ENCODE results near the gene NAALADL2. TPM values are rescaled to one million over a fixed set of nuclear protein-coding genes. Genes with fewer than 3 reads are reported as not detected.

The NAALADL2 gene
- polyA plus RNA-seq, 1 experiment: 6.3 TPM

GRCh38 chr3:174854987-174855386 lies 4.1 kb upstream of the NAALADL2 start:
- POLR2A ChIA-PET: interaction anchor here (0.7 kb wide), 1 partner anchor 14 kb away, joined by 8 read pairs; no protein-coding TSS in a partner anchor
- TF ChIP-seq CTCF (IDR thresholded peaks at IDR 0.05; ENCODE audit: low read depth, low read length): no peak

GRCh38 chr3:174857301-174857700 lies 1.8 kb upstream of the NAALADL2 start:
- TF ChIP-seq CTCF (IDR thresholded peaks at IDR 0.05; ENCODE audit: low read depth, low read length): no peak
- Histone ChIP-seq H3K27ac (ENCODE audit: low read depth, low read length) (no peak overlapping the region), H3K27me3 (ENCODE audit: control insufficient read depth, insufficient read depth, low read length) (no peaks in the 10 kb centered on the region), H3K4me3 (ENCODE audit: low read depth, low read length) (no peak overlapping the region), H3K9me3 (ENCODE audit: control insufficient read depth, insufficient read depth, low read length) (no peaks in the 10 kb centered on the region)
- ChIA-PET CTCF (no interaction called here), POLR2A (no interaction called here)
- DNase-seq (ENCODE audit: low read depth, low spot score): no peak

More at GRCh38 chr3:174854987-174855386, 4.1 kb upstream of the NAALADL2 start:
- CTCF ChIA-PET: no interaction called here
- no peak for DNase-seq (ENCODE audit: low read depth, low spot score)
- Histone ChIP-seq H3K9me3 (ENCODE audit: control insufficient read depth, insufficient read depth, low read length) (no peaks in the 10 kb centered on the region), H3K27me3 (ENCODE audit: control insufficient read depth, insufficient read depth, low read length) (no peaks in the 10 kb centered on the region), H3K27ac (ENCODE audit: low read depth, low read length) (no peak overlapping the region), H3K4me3 (ENCODE audit: low read depth, low read length) (no peak overlapping the region)

- H3K9me3 ChIP-seq (ENCODE audit: control insufficient read depth, insufficient read depth, low read length): no peaks in the 10 kb centered on the region
- no peaks in the 10 kb centered on the region for H3K27me3 ChIP-seq (ENCODE audit: control insufficient read depth, insufficient read depth, low read length)
- CTCF ChIA-PET: no interaction called here
- POLR2A ChIA-PET: no interaction called here
- no peak overlapping the region for H3K4me3 ChIP-seq (ENCODE audit: low read depth, low read length)
- no peak overlapping the region for H3K27ac ChIP-seq (ENCODE audit: low read depth, low read length)
- TF ChIP-seq CTCF (IDR thresholded peaks at IDR 0.05; ENCODE audit: low read depth, low read length): no peak
- DNase-seq (ENCODE audit: low read depth, low spot score): no peak
These were observed 781 bp upstream of the NAALADL2 start for GRCh38 chr3:174858353-174858752.

GRCh38 chr3:174859756-174860155 lies 622 bp downstream of the NAALADL2 start:
- no peak for DNase-seq (ENCODE audit: low read depth, low spot score)
- Histone ChIP-seq H3K27ac (ENCODE audit: low read depth, low read length) (no peak overlapping the region), H3K4me3 (ENCODE audit: low read depth, low read length) (no peak overlapping the region), H3K9me3 (ENCODE audit: control insufficient read depth, insufficient read depth, low read length) (no peaks in the 10 kb centered on the region), H3K27me3 (ENCODE audit: control insufficient read depth, insufficient read depth, low read length) (no peaks in the 10 kb centered on the region)
- ChIA-PET CTCF (no interaction called here), POLR2A (no interaction called here)
- no peak for TF ChIP-seq CTCF (IDR thresholded peaks at IDR 0.05; ENCODE audit: low read depth, low read length)

- no peak overlapping the region for H3K4me3 ChIP-seq (ENCODE audit: low read depth, low read length)
- H3K27me3 ChIP-seq (ENCODE audit: control insufficient read depth, insufficient read depth, low read length): no peaks in the 10 kb centered on the region
- TF ChIP-seq CTCF (IDR thresholded peaks at IDR 0.05; ENCODE audit: low read depth, low read length): no peak
- CTCF ChIA-PET: no interaction called here
- H3K9me3 ChIP-seq (ENCODE audit: control insufficient read depth, insufficient read depth, low read length): no peaks in the 10 kb centered on the region
- no peak for DNase-seq (ENCODE audit: low read depth, low spot score)
- POLR2A ChIA-PET: no interaction called here
- no peak overlapping the region for H3K27ac ChIP-seq (ENCODE audit: low read depth, low read length)
These were observed 3.0 kb downstream of the NAALADL2 start for GRCh38 chr3:174862101-174862500.
